AG04449 (cell line): ENCODE measurements around the gene ERBB2.

Experiments used
- CTCF ChIA-PET: fragments of 350-600 bp; formaldehyde crosslinking; extraction: SDS; loops from one replicate; lab custom pipeline; 2021; ENCODE audit warnings: antibody characterized with exemption; lab: Yijun Ruan, JAX
- POLR2A ChIA-PET: fragments of 400-600, 350-600 bp; formaldehyde crosslinking; extraction: SDS; loops from one replicate; lab custom pipeline; 2020; ENCODE audit warnings: antibody characterized with exemption, inconsistent platforms; lab: Yijun Ruan, JAX
- DNase-seq: peaks from one replicate; pipeline ENCODE4 v3.0.0-alpha.2; 2010; ENCODE audit warnings: low read depth, low spot score
- H3K4me3 ChIP-seq: 2 replicates; pipeline ENCODE4 v1.5.1; 2011; ENCODE audit warnings: low read depth, mild to moderate bottlenecking, control low read depth, low read length
- TF ChIP-seq, protein P1 (sequence below): IDR thresholded peaks from one replicate; pipeline ENCODE4 v1.5.1; 2011; ENCODE audit warnings: mild to moderate bottlenecking, moderate library complexity, low read length, control low read depth, inconsistent platforms; ENCODE audit not compliant: insufficient read depth; ENCODE audit errors: missing control alignments

The ERBB2 gene

GRCh38 chr17:39732586-39732985 is 32.7 kb downstream of the ERBB2 start:
- H3K4me3 ChIP-seq = no peak overlapping the region
- POLR2A ChIA-PET = no interaction called here
- DNase-seq = no peak
- TF ChIP-seq, protein P1, sequence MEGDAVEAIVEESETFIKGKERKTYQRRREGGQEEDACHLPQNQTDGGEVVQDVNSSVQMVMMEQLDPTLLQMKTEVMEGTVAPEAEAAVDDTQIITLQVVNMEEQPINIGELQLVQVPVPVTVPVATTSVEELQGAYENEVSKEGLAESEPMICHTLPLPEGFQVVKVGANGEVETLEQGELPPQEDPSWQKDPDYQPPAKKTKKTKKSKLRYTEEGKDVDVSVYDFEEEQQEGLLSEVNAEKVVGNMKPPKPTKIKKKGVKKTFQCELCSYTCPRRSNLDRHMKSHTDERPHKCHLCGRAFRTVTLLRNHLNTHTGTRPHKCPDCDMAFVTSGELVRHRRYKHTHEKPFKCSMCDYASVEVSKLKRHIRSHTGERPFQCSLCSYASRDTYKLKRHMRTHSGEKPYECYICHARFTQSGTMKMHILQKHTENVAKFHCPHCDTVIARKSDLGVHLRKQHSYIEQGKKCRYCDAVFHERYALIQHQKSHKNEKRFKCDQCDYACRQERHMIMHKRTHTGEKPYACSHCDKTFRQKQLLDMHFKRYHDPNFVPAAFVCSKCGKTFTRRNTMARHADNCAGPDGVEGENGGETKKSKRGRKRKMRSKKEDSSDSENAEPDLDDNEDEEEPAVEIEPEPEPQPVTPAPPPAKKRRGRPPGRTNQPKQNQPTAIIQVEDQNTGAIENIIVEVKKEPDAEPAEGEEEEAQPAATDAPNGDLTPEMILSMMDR = no peak
- CTCF ChIA-PET = interaction anchor here (0.9 to 7.0 kb wide), 4 partner anchors 18 to 110 kb away, joined by 3 to 51 read pairs (median 4); partner anchors contain the start of gene ERBB2

DNA sequence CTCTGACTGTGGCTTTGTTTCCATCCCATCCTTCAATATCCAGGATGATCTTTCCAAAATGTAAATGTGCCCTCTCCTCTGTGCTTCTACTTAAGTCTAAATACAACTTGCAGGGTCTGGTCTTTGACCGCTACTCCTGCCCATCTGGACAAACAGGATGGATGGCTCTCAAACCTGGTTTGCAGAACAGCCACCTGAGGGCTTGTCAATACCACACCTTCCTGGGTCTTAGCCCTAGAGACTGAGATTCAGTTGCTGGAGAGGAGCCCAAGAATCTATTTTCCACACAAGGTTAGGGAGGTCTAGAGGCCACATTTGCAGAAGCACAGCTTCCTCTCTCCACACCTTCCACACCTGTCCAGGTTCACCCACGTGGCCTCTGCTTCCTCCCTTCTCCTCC is 36.0 kb downstream of the ERBB2 start:
- no peak for DNase-seq
- H3K4me3 ChIP-seq = no peak overlapping the region
- TF ChIP-seq, protein P1 = no peak
- CTCF ChIA-PET = no interaction called here
- POLR2A ChIA-PET = no interaction called here

- no peak overlapping the region for H3K4me3 ChIP-seq
- TF ChIP-seq, protein P1 = no peak
- DNase-seq = no peak
- POLR2A ChIA-PET = no interaction called here
- CTCF ChIA-PET = interaction anchor here (0.9 to 1.1 kb wide), 2 partner anchors 102 to 108 kb away, joined by 4 read pairs; no protein-coding TSS in a partner anchor
These were observed 36.7 kb downstream of the ERBB2 start for GRCh38 chr17:39736319-39737165.

GRCh38 chr17:39737206-39737759 is 37.4 kb downstream of the ERBB2 start:
- CTCF ChIA-PET = interaction anchor here (0.9 to 1.1 kb wide), 2 partner anchors 102 to 109 kb away, joined by 4 read pairs; no protein-coding TSS in a partner anchor
- POLR2A ChIA-PET = interaction anchor here (0.7 kb wide), 1 partner anchor 11 kb away, joined by 3 read pairs; no protein-coding TSS in a partner anchor
- TF ChIP-seq, protein P1 = no peak

DNA sequence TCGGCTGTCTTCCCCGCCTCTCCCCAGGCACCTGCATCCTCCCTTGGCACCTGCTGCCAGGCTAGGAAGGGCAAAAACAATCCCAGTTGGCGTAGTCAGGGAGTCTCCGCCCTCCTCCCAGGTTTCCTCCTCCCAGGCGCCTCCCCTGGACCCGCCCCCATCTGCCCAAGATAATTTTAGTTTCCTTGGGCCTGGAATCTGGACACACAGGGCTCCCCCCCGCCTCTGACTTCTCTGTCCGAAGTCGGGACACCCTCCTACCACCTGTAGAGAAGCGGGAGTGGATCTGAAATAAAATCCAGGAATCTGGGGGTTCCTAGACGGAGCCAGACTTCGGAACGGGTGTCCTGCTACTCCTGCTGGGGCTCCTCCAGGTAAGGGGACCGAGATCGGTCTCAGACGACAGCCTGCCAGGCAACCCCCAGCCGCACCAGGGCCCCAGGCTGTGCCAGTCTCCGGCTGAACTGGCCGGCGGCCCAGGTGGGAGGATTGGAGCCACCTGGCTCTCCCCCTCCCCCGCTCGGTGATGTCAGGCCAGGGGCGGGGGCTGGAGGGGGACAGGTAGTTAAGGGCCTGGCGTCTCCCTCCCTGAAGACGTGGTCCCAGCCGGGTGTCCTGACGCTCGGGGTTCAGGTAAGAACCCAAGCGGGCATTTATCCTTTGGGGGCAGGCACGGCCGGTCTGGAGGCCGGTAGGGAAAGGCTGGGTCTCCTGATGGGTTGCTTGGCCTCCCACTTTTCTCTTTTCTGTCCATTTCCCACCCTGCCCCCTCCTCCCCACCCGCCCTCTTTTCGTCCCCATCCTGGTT is 38.1 kb downstream of the ERBB2 start, which contains the start of gene GRB7:
Gene GRB7, plus strand, starts transcription at position 179 of the 808 bp plus-strand sequence. CDS start 4,364 bp downstream, outside the sequence.
- no peak for DNase-seq
- H3K4me3 ChIP-seq = no peak within 1 kb of the TSS
- TF ChIP-seq, protein P1 = no peak
- CTCF ChIA-PET = no interaction called here
- POLR2A ChIA-PET = interaction anchor here (0.7 kb wide), 1 partner anchor 10 kb away, joined by 3 read pairs; no protein-coding TSS in a partner anchor

More at GRCh38 chr17:39737206-39737759, 37.4 kb downstream of the ERBB2 start:
- DNase-seq = no peak
- H3K4me3 ChIP-seq = no peak overlapping the region
